Measurements from ENCODE around the gene YWHAB.
"Not testable (repeated sequence)": the region's sequence is repeated elsewhere in the genome, so short reads cannot be mapped to it uniquely, and the experiment has no call there.

Gene YWHAB

DNA sequence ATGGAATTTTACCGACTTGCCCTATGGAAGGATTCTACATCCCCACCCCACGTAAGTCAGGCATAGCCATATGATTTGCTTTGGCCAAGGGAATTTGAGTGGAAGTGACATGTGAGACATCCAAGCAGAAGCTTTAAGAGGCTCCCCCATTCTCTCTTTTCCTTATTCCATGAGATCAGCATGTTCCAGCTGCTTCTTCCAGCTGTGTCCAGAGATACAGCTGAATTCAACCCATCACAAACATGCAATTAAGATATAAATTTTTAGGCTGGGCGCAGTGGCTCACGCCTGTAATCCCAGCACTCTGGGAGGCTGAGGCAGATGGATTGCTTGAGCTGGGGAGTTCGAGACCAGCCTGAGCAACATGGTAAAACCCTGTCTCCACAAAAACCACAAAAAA lies 16.0 kb upstream of the YWHAB start:
- no peak for DNase-seq (ENCODE audit: low spot score)

DNA sequence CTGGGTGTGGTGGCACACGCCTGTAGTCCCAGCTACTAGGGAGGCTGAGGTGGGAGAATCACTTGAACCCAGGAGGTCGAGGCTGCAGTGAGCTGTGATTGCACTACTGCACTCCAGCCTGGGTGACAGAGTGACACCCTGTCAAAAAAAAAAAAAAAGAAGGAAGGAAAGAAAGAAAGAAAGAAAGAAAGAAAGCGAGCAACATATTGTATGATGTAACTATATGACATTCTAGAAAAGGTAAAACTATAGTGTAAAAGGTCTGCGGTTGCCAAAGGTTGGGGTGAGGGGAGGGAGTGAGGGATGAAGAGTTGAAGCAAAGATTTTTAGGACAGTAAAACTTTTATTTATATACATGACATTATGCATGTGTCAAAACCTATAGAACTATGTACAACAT lies 3.1 kb upstream of the YWHAB start:
- not testable (repeated sequence) for DNase-seq (ENCODE audit: low spot score)

DNA sequence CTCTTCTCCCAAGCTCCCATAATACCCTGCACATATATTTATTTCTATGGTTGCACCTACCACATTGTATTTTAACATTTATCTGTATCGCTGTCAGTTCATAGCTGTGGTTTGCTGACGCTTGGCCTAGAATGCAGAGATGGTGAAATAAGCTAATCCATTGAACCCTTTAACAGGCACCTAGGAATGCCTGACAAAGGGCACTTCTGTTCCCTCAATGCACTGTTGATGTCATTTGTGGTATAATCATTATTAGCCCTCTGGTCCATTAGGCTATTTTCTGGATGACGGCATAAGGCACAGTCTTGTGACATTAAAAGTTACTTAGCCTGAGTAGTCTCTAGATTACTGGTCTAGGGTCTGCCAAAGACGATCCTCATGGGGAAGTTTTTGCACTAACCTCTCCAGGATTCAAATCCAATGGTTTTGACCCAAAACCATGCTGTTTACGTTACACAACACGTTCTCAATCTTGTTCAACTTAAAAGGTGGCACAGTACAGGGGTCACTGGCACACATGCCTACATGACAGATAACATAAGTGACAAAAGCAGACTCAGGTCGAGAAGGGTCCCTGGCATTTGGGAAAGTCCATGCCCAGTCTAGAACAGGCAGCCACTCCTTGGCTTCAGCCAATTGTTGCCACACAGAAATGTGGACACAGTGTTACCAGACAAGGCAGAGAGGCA lies 2.1 kb upstream of the YWHAB start:
- no peak for DNase-seq (ENCODE audit: low spot score)

DNA sequence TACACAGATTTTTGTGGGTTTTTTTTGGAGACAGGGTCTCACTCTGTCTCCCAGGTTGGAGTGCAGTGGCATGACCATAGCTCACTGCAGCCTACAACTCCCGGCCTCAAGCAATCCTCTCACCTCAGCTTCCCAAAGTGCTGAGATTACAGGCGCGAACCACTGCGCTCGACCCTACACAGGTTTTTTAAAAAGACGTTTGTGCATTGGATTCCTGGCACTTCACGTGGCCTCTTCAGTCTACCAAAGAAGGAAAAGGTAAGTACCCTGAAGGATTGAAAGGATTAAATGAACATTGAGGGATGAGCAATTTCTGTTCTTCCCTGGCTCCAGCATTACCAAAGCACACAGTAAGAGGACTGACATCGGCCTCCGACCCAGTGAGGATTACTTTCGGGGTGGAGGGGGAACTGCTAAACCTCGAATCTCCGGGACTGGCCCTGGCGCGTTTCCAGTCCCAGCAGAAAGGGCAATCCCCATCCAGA lies 556 bp upstream of the YWHAB start:
- DNase-seq (ENCODE audit: low spot score), result no peak

DNA sequence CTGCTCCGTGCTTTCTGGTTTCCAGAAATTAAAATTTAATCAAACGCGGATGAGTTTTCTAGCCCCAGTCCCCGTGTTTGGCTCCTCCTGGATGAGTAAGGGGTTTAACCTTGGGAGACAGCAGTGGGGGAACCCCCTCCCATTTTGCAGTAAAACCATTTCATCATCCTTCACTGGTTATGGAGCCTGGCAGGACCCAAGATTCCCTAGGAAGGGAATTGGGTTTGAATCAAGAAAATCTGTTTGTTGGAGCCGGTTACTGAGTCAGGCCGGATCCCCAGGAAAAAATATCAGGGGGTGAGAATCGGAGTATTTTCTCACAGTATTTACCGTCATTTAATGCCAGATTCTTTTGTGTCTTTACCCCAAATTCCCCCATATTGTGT lies 754 bp downstream of the YWHAB start:
- DNase-seq (ENCODE audit: low spot score), result no peak

DNA sequence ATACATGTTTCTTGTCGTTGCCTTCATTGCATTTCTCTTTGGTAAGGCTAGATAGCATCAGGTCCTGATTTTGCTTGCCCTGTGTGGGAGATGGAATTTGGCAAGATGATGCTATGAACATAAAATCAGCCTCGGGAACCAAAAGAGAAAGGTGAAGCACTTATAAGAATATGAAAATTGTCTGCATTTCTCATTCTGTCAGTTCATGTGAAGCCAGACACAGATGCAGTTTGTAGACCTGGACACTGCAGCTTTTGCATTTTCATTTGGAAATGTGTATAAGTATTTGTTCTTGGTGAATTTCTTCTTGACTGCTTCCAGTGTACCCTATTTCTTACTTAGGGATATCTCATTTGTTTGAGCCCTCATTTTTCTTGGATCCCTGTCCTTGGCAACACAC lies 1.3 kb downstream of the YWHAB start:
- DNase-seq (ENCODE audit: low spot score), result no peak

DNA sequence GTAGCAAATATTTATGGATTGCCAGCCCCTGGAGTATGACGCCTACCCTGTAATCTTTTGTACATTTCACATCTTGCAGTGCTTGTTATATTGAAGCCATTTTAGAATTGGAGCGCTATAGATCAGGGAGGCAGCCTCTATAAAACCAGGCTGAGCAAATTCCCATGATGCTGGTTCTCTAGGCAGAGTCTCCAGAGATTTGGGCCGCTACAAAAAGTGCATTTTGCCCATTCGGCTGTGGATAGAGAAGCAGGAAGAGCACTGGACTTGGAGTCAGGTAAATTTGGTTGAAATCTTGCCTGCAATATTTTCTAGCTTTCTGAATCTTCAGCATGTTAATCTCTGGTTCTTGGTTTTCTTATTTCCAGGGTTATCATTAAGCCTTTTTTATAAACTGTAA lies 2.0 kb downstream of the YWHAB start:
- DNase-seq (ENCODE audit: low spot score), result no peak

DNA sequence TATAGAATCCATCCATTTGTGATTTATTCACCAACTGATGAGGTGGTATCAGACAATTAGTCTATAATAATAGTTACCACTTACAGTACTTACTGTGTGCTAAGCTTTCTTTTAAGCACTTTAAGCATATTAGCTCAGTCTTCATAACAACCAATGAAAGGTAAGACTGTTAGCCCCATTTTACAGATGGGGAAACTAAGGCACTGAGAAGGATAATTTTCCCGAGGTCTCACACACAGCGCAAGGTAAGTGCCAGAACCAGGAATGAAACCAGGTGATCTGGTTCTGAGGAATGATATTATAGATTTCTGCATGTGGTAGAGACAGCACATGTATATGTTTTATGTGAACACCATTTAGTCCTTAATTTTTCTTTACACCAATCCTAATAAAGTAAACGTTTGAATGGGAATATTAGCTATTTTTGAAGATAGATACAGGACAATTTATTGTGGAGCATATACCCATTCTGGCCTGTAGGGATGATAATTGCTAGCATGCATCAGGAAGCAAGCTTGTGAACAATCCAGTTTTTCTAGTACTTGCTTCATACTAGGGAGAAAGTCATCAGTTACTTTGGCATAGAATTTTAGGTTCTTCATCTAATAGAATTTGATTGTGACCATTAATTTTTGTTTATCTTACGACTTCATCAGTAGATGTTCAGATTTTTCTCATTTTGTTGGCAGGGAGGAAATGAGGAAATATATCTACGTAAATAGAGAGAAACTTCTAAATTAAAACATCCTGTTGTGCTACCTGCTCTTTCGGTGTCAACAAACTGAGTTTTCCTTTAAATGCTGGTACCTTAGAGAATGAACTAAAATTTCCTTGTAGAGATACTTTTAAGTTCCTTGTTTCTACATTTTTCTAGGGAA lies 3.0 kb downstream of the YWHAB start:
- no peak for DNase-seq (ENCODE audit: low spot score)

DNA sequence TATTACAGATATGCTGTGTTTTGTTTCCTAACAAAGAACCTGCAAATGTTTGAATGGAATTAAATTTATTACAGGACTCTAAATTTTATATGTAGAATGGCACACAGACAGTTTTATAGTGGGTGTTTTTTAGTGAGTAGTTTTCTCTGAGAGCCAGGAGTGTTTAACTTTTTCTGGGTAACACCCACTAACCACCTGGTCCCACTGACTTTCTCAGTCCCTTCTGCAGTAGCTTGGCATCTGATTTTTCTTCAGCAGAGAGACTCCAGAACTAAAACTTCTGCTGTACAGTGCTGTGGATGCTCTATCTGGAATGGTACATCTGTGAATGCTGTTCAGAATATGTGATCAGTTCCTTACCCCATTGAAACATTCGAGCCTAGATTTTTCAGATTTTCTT lies 6.3 kb downstream of the YWHAB start:
- no peak for DNase-seq (ENCODE audit: low spot score)

DNA sequence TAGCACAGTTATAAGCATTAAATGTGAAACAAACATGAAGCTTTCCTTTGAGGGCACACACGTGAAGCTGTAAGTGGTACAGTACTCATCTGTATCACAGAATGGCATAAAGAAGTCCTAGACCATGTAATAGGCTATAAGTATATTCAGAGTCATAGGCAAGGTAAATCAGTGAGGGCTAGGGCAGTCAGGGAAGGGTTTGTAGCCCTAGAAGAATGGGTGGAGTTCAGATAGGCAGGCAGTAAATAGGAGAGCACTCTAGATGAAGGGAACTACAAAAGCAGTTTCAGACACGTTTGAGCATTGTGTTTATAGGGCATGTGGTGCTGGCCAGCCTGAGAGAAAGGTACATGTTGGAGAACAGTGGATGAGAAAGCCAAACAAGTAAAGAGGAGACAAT lies 9.5 kb downstream of the YWHAB start:
- DNase-seq (ENCODE audit: low spot score), result no peak

DNA sequence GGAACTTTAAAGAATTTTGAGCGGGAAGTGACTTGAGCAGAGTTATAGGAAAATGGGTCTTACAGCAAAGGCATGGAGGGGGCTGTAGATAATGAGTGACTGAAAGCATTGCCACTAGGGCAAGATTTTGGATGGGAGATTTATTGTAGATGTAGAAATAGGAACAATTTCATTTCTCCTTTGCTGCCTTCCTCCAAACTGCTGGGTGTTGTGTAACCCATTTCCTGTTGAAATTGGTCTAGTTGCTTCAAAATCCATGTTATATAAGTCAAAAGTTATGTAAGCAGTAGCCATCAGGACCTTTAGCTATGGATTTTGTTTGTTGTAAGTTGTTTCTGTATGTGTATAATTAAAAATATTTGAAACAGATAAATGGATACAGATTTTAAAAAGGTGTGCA lies 11.1 kb downstream of the YWHAB start:
- no peak for DNase-seq (ENCODE audit: low spot score)

DNA sequence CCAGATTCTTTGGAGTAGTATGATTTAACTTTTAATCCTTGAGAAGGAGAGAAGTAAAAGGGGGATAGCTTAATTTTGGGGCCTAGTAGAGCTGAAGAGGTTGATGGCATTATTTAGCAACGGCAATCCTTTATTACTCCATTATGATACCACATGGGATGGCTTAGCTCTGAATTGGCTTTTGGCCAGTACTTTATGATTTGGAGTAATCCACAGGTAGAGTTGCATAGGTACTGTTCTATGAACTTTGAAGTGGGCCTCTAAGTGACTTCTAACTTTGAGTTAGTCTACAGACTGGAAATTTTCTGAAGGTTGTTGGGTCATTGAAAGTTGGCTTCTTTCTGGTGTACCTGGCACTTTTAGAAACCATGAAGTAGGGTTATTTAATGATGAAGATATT lies 11.6 kb downstream of the YWHAB start:
- DNase-seq (ENCODE audit: low spot score), result no peak

DNA sequence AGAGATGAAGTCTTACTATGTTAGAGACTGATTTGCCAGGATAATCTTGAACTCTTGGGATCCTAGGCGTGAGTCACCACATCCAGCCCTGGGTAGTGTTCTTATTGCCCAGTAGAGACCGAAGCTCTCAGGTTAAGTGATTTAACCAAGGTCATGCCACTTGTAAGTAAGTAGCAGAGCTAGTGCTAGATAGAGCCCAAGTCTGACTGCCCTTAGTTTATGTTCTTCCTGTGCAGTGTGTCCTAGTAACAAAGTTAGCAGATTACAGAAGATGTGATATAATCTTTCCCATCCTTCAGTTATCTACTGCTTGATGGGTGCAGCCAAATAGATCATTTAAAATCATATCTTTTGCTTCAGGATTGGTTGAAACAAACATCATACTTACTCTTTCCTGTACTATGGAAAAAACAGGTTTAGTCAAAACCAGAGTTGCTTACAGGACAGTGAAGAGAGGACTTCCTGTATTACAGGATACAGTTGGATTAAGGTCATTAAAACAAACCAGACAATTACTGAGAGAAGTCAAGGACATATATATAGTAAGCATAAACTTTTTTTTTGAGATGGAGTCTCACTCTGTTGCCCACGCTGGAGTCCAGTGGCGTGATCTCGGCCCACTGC lies 14.8 kb downstream of the YWHAB start:
- no peak for DNase-seq (ENCODE audit: low spot score)

DNA sequence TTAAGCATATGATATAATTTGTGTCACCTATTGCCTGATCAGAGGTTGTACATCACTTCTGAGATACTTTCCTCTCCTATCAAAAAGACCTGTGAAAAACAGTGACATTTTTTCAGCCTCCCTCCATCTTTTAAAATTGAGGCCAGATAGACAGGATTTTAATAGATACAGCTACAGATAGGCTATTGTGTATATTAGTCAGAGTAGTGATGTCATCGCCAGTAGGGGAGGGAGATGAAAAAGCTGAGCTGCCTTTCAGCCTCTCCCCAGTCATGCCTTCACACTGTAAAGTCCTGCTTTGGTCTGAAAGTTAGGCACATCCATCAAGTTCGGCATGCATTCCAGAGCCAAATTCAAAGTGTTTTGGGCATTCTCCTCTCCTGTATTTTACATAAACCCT lies 16.5 kb downstream of the YWHAB start:
- no peak for DNase-seq (ENCODE audit: low spot score)

DNA sequence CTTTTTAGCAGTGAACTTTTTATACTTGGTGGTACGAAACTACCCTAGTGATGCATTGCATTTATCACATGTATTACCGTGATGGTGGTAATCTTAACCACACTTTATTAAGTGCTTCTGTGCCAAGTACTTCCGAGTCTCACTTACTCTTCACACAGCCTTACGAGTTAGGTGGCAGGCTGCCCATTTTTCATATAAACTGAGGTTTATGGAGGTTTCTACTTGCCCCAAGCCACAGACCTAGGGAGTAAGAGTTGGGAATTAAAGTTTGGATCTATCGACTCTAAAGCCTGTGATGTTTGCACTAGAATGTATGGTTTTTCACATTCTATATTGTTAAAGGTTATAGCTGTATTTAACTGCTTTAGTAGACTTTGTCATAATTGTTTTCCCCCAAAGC lies 18.9 kb downstream of the YWHAB start:
- DNase-seq (ENCODE audit: low spot score), result no peak

DNA sequence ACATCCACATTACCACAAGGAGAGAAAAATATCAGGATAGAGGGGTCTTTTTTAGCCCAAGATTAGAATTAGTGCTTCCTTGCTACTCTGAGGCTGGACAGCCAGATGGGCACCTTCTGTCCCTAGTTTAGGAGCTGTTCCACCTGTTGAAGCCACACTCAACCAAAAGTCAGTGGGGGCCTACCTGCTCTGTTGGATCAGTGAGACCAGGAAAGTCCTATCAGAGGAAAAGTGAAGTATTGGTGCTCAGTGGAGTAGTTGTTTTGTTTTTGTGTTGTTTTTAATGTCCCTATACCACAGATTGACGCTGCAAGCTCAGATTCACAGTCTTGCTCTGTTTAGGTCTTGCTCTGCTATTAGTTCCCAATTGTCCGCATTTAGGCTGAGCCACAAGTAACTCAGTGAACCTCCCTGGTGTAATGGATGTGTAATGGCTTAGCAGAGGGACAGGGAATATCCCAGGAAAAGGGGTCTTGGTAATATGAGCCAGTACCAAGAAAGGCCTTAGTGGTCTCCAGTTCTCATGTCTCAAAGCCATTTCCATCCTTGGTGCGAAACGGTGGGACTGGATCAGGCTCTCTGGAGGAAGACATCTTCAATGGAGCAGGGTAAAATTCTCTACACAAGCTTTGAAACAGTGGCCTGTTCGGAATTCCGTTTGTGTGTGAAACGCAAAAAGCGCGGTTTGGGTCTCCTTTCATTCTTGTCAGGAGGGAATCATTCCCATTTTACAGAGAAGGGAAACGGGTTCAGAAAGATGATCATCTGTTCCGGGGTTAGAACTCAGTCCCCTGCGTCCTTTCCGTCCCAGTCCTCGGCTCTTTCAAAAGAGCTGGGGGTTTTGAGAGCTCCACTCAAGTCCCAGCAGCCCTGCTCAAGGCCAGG lies 23.7 kb downstream of the YWHAB start:
- no peak for DNase-seq (ENCODE audit: low spot score)

DNA sequence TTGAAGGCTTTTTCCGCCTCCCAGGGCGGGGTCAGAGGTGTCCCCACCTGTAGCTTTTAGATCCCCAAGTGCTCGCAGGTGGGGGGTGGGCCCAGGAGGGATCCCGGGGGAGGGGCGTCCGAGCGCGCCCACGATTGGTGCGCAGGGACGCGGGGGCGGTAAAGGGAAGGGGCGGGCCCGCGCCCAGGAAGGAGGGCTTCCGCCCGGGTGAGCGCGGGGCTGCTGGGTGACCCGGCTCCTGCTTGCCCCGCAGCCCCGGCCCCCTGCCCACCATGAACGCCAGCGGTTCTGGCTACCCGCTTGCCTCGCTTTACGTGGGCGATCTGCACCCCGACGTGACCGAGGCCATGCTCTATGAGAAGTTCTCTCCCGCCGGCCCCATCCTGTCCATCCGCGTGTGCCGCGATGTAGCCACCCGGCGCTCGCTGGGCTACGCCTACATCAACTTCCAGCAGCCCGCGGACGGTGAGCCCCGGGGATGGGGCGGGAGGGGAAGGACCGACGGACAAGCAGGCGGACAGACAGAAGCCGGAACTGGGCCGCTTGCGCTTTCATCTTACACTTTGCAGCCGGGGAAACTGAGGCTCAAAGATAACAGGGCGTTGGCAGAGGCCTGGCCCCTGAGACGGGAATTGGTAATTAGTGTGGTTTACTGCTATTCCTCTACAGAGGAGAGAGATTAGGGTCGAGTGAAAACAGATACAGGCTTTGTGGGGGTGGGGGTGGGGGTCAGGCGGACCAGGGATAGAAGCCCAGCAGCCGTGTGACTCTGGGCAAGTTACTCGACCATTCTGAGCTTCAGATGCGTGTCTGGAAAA lies 24.6 kb downstream of the YWHAB start, which contains the start of gene PABPC1L:
PABPC1L (plus strand) TSS at position 189 of the 818 bp plus-strand sequence; CDS start at position 273, 84 bp downstream.
- DNase-seq (ENCODE audit: low spot score), result peak; percentile 92

DNA sequence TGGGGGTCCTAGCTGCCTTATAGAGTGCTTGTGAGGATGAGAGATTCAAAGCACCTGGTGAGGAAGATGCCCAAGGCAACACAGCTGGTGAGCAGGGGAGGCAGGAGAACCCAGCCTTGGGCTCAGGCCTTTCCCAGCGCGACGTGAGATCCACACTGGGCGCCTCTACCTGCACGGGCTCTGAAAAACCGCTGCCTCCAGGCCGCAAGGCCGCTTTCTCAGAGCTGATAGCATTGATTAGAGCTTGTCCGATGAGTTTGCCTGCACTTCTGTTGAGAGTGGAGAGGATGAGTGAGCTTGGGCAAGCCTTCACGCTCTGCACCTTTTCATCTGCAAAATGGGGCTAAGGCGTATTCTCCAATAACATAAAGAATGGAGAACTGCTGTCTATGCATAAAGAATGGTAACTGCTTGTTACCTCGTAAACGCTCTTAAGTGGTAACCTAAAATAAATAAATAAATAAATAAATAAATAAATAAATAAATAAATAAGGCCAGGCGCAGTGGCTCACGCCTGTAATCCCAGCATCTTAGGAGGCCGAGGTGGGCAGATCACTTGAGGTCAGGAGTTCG lies 25.3 kb downstream of the YWHAB start:
- DNase-seq (ENCODE audit: low spot score), result no peak

DNA sequence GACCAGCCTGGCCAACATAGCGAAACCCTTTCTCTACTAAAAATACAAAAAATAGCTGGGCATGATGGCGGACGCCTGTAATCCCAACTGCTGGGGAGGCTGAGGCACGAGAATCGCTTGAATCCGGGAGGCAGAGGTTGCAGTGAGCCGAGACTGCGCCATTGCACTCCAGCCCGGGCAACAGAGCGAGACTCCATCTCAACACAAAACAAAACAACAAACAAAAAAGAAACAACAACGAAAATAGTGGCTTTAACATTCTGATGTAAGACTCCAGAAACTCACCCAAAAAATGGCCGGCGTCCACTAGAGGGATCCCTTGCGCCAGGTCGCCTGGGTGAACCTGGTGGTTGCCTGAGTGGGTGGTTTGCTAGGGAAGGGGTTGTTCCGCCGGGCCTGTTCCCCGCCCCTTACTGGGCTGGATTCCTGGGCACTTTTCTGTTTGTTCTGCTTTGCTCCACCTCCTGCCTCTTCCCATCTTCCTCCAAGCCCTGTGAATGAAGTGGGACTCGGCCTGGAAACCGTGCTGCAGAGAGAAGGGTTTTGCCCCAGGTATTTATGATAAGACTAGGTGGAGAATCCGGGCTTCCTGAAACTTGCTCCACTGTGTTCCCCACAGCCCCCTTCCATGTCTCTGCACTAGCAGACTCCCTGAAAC lies 25.9 kb downstream of the YWHAB start:
- DNase-seq (ENCODE audit: low spot score), result peak; percentile 74

DNA sequence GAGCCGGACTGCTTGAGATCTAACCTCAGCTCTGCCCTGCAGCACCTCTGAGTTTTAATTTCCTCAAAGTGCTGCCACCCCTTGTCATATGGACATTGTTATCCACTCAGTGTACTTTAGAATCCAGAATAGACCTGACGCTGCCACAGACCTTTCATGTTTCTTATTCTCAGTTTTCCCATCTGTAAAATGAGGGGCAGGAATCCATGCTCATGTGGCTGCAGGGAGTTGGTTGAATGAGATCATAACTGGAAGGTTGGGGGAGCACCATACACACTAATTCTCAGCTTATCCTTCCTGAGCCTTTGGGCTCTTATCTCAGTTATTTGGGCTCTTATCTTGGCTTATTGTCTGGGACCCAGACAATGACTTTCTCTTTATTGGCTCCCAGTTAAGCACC lies 26.7 kb downstream of the YWHAB start:
- DNase-seq (ENCODE audit: low spot score), result no peak
